Loucy (cell line): ENCODE results near the gene ZNF516.
A peak's percentile ranks its signal among the peaks of the same experiment; 100 is the strongest.

ENCODE experiments used
- H2AFZ ChIP-seq: fragments of 200-600 bp; sonication (generic); 2 replicates; pipeline ENCODE4 v1.6.0; 2016; ENCODE audit warnings: antibody characterized with exemption, mild to moderate bottlenecking, low read length, moderate library complexity
- H3F3A ChIP-seq: fragments of 200-600 bp; 2 replicates; pipeline ENCODE4 v1.6.0; 2016; ENCODE audit warnings: antibody characterized with exemption, low read depth, mild to moderate bottlenecking
- H3K27me3 ChIP-seq: fragments of 200-600 bp; sonication (generic); 2 replicates; pipeline ENCODE4 v1.6.1; 2014; ENCODE audit warnings: low read length, mild to moderate bottlenecking; ENCODE audit not compliant: insufficient read depth, poor library complexity, severe bottlenecking
- H3K36me3 ChIP-seq: fragments of 200-600 bp; sonication (generic); 2 replicates; pipeline ENCODE4 v1.6.1; 2016; ENCODE audit warnings: low read length; ENCODE audit not compliant: insufficient read depth
- H3K4me1 ChIP-seq: fragments of 200-600 bp; sonication (generic); 2 replicates; pipeline ENCODE4 v1.5.1; 2014; ENCODE audit warnings: low read length, mild to moderate bottlenecking; ENCODE audit not compliant: insufficient read depth, poor library complexity, severe bottlenecking
- H3K4me2 ChIP-seq: fragments of 200-600 bp; sonication (generic); 2 replicates; pipeline ENCODE4 v1.6.0; 2014; ENCODE audit warnings: antibody characterized with exemption, low read length, low read depth, mild to moderate bottlenecking; ENCODE audit not compliant: poor library complexity, severe bottlenecking
- H3K4me3 ChIP-seq: fragments of 200-600 bp; sonication (generic); 2 replicates; pipeline ENCODE4 v1.5.1; 2014; ENCODE audit warnings: low read length, mild to moderate bottlenecking, mixed read lengths; ENCODE audit not compliant: poor library complexity, severe bottlenecking
- H3K79me2 ChIP-seq: fragments of 200-600 bp; sonication (generic); 2 replicates; pipeline ENCODE4 v1.6.1; 2014; ENCODE audit warnings: low read length; ENCODE audit not compliant: insufficient read depth
- H3K9ac ChIP-seq: fragments of 200-600 bp; sonication (generic); 2 replicates; pipeline ENCODE4 v1.6.0; 2014; ENCODE audit warnings: mild to moderate bottlenecking, low read depth, low read length, moderate library complexity; ENCODE audit not compliant: poor library complexity, severe bottlenecking
- H3K9me2 ChIP-seq: fragments of 200-600 bp; sonication (generic); replicated peaks from 2 replicates; pipeline ENCODE4 v1.6.1; 2016; ENCODE audit warnings: low read depth, low read length, mixed read lengths
- H3K9me3 ChIP-seq: fragments of 200-600 bp; sonication (generic); 2 replicates; pipeline ENCODE4 v1.6.1; 2014; ENCODE audit warnings: mild to moderate bottlenecking, antibody characterized with exemption, low read length, low read depth; ENCODE audit not compliant: insufficient read depth
- H4K20me1 ChIP-seq: fragments of 200-600 bp; sonication (generic); 2 replicates; pipeline ENCODE4 v1.6.0; 2014; ENCODE audit warnings: antibody characterized with exemption, low read length, mild to moderate bottlenecking; ENCODE audit not compliant: insufficient read depth, poor library complexity, severe bottlenecking
- CTCF ChIP-seq: fragments of 200-600 bp; sonication (generic); conservative IDR thresholded peaks from 2 replicates; pipeline ENCODE4 v1.5.1; 2014; ENCODE audit warnings: mild to moderate bottlenecking, antibody characterized with exemption, low read length
- EZH2phosphoT487 ChIP-seq: fragments of 200-600 bp; IDR thresholded peaks from 2 replicates; pipeline ENCODE4 v1.6.1; 2018; ENCODE audit warnings: antibody characterized with exemption, mild to moderate bottlenecking, moderate library complexity, borderline replicate concordance

The ZNF516 gene

GRCh38 chr18:76480913-76481312 lies 14.1 kb downstream of the ZNF516 start:
- Histone ChIP-seq H3K79me2 (peaks cover 4% of the 10 kb centered on the region; the same call in 1 of the 2 replicates), H3K36me3 (no peaks in the 10 kb centered on the region), H3K4me2 (no peak overlapping the region), H3K27me3 (no peaks in the 10 kb centered on the region), H3K4me3 (no peak overlapping the region), H2AFZ (no peak overlapping the region), H3K9me3 (no peaks in the 10 kb centered on the region), H3F3A (no peaks in the 10 kb centered on the region), H3K9ac (no peak overlapping the region), H3K9me2 (no peaks in the 10 kb centered on the region), H4K20me1 (no peaks in the 10 kb centered on the region), H3K4me1 (peaks cover 4% of the 10 kb centered on the region)
- no peak for TF ChIP-seq EZH2phosphoT487
- peak; percentile 33 for TF ChIP-seq CTCF

GRCh38 chr18:76479351-76480238 lies 15.4 kb downstream of the ZNF516 start:
- no peaks in the 10 kb centered on the region for H4K20me1 ChIP-seq
- H3K9ac ChIP-seq: no peak overlapping the region
- TF ChIP-seq EZH2phosphoT487 (no peak), CTCF (no peak)

GRCh38 chr18:76476665-76477561 lies 18.1 kb downstream of the ZNF516 start:
- Histone ChIP-seq H3F3A (no peaks in the 10 kb centered on the region), H3K9me3 (no peaks in the 10 kb centered on the region), H3K9me2 (no peaks in the 10 kb centered on the region), H3K27me3 (no peaks in the 10 kb centered on the region), H3K4me3 (no peak overlapping the region), H3K36me3 (no peaks in the 10 kb centered on the region), H3K4me2 (no peak overlapping the region), H3K79me2 (peaks cover 8% of the 10 kb centered on the region; the same call in 1 of the 2 replicates), H3K4me1 (peaks cover 8% of the 10 kb centered on the region), H3K9ac (no peak overlapping the region), H2AFZ (no peak overlapping the region), H4K20me1 (no peaks in the 10 kb centered on the region)
- no peak for TF ChIP-seq EZH2phosphoT487
- TF ChIP-seq CTCF: no peak

More at GRCh38 chr18:76479351-76480238, 15.4 kb downstream of the ZNF516 start:
- no peak overlapping the region for H2AFZ ChIP-seq
- no peaks in the 10 kb centered on the region for H3K27me3 ChIP-seq
- no peak overlapping the region for H3K4me2 ChIP-seq
- no peaks in the 10 kb centered on the region for H3K36me3 ChIP-seq
- H3K4me3 ChIP-seq: no peak overlapping the region
- no peaks in the 10 kb centered on the region for H3K9me2 ChIP-seq
- H3K4me1 ChIP-seq: peaks cover 4% of the 10 kb centered on the region
- no peaks in the 10 kb centered on the region for H3K9me3 ChIP-seq
- no peaks in the 10 kb centered on the region for H3F3A ChIP-seq
- H3K79me2 ChIP-seq: peaks cover 4% of the 10 kb centered on the region; the same call in 1 of the 2 replicates
